NCI-H128 (cell line): Measurements from ENCODE around the gene ZSCAN1.

Experiments
- DNase-seq: peaks from one replicate; lab custom pipeline; 2025; ENCODE audit not compliant: unreplicated experiment; lab: John Stamatoyannopoulos, UW

Gene ZSCAN1

GRCh38 chr19:58040751-58041525 is 7.1 kb downstream of the ZSCAN1 start:
- DNase-seq, result no peak

- no peak for DNase-seq
Measured at GRCh38 chr19:58042495-58043340, 8.9 kb downstream of the ZSCAN1 start.

GRCh38 chr19:58044391-58044790 is 10.6 kb downstream of the ZSCAN1 start:
- no peak for DNase-seq

- no peak for DNase-seq
Measured at GRCh38 chr19:58044886-58045285, 11.1 kb downstream of the ZSCAN1 start.

GRCh38 chr19:58045411-58046050 is 11.7 kb downstream of the ZSCAN1 start:
- no peak for DNase-seq

- no peak for DNase-seq
Measured at GRCh38 chr19:58046856-58047255, 13.0 kb downstream of the ZSCAN1 start.

- DNase-seq, result no peak
Measured at GRCh38 chr19:58047672-58048071, 13.8 kb downstream of the ZSCAN1 start.

GRCh38 chr19:58052256-58052655 is 18.4 kb downstream of the ZSCAN1 start:
- no peak for DNase-seq

- DNase-seq, result no peak
Measured at GRCh38 chr19:58053480-58054156, 19.8 kb downstream of the ZSCAN1 start.

GRCh38 chr19:58054901-58055874 is 21.4 kb downstream of the ZSCAN1 start:
- DNase-seq, result no peak

GRCh38 chr19:58056261-58056660 is 22.4 kb downstream of the ZSCAN1 start:
- no peak for DNase-seq

- no peak for DNase-seq
Measured at GRCh38 chr19:58056861-58057260, 23.0 kb downstream of the ZSCAN1 start.

GRCh38 chr19:58058467-58058866 is 24.6 kb downstream of the ZSCAN1 start:
- no peak for DNase-seq

- peak; percentile 69 for DNase-seq
Measured at GRCh38 chr19:58059003-58059670, 25.3 kb downstream of the ZSCAN1 start, which contains the start of gene ZNF135. Gene ZNF135, plus strand, starts transcription at chr19:58059282. Its CDS starts 721 bp downstream, at chr19:58060003.

GRCh38 chr19:58059671-58060078 is 25.9 kb downstream of the ZSCAN1 start:
- no peak for DNase-seq

- DNase-seq, result no peak
Measured at GRCh38 chr19:58060231-58060630, 26.4 kb downstream of the ZSCAN1 start.

- DNase-seq, result no peak
Measured at GRCh38 chr19:58063712-58064111, 29.9 kb downstream of the ZSCAN1 start.

- no peak for DNase-seq
Measured at GRCh38 chr19:58067240-58067912, 33.6 kb downstream of the ZSCAN1 start.

GRCh38 chr19:58079792-58080191 is 46.0 kb downstream of the ZSCAN1 start:
- no peak for DNase-seq
